Measurements from ENCODE around the gene CSH1.
"Not testable (repeated sequence)": the region's sequence is repeated elsewhere in the genome, so short reads cannot be mapped to it uniquely, and the experiment has no call there.

The CSH1 gene

GRCh38 chr17:63896524-63897354 is at the start of gene CSH1:
CSH1 (minus strand) TSS chr17:63896574; CDS start chr17:63896511, 63 bp downstream.
- DNase-seq = not testable (repeated sequence)

GRCh38 chr17:63945784-63946439 is 49.5 kb upstream of the CSH1 start:
- no peak for DNase-seq

GRCh38 chr17:63944736-63945499 is 48.5 kb upstream of the CSH1 start:
- no peak for DNase-seq

- DNase-seq = no peak
These were observed 47.4 kb upstream of the CSH1 start for GRCh38 chr17:63943745-63944144.

GRCh38 chr17:63942309-63942985 is 46.1 kb upstream of the CSH1 start:
- DNase-seq = no peak

- no peak for DNase-seq
These were observed 45.4 kb upstream of the CSH1 start for GRCh38 chr17:63941751-63942150.

GRCh38 chr17:63941162-63941561 is 44.8 kb upstream of the CSH1 start:
- no peak for DNase-seq

- DNase-seq = no peak
These were observed 44.2 kb upstream of the CSH1 start for GRCh38 chr17:63940584-63940983.

GRCh38 chr17:63939884-63940283 is 43.5 kb upstream of the CSH1 start:
- DNase-seq = no peak

GRCh38 chr17:63939401-63939800 is 43.0 kb upstream of the CSH1 start:
- no peak for DNase-seq

- DNase-seq = no peak
These were observed 41.5 kb upstream of the CSH1 start for GRCh38 chr17:63937920-63938319.

- DNase-seq = no peak
These were observed 40.9 kb upstream of the CSH1 start for GRCh38 chr17:63937319-63937718.

GRCh38 chr17:63934183-63935112 is 38.1 kb upstream of the CSH1 start:
- DNase-seq = no peak

- no peak for DNase-seq
These were observed 37.2 kb upstream of the CSH1 start for GRCh38 chr17:63933598-63933997.

GRCh38 chr17:63932721-63933120 is 36.3 kb upstream of the CSH1 start:
- DNase-seq = no peak

- DNase-seq = no peak
These were observed 35.7 kb upstream of the CSH1 start, which contains the start of gene CD79B for GRCh38 chr17:63931981-63932561. CD79B (minus strand) TSS chr17:63932331; CDS start chr17:63932261, 70 bp downstream.

GRCh38 chr17:63930951-63931575 is 34.7 kb upstream of the CSH1 start:
- DNase-seq = no peak

GRCh38 chr17:63929860-63930766 is 33.7 kb upstream of the CSH1 start:
- DNase-seq = no peak

- no peak for DNase-seq
These were observed 32.8 kb upstream of the CSH1 start for GRCh38 chr17:63928966-63929695.
